LNCAP (cell line): ENCODE results near the gene ADAR.

Experiments
- TF ChIP-seq, protein P1 (sequence below): fragments of 450-650 bp; IDR thresholded peaks from 2 replicates; pipeline ENCODE4 v1.5.1; 2017; ENCODE audit warnings: mild to moderate bottlenecking

Gene ADAR

DNA sequence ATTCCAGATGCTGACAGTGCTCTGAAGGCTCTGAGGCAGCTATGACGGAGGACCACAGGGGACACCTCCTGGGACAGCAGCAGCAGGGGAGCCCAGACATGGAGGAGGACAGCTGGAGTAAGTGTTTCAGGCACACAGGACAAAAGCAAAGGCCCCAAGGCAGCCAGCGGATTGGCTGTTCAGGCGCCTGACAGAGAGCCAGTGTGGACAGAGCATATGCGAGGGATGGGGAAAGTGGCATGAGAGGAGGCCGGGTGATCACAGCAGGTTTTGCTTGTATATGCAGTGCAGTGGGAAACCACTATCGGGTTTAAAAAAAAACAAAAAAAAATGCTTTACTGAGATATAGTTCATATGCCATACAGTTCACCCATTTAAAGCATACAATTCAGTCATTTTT, 21.3 kb downstream of the ADAR start:
- TF ChIP-seq, protein P1, sequence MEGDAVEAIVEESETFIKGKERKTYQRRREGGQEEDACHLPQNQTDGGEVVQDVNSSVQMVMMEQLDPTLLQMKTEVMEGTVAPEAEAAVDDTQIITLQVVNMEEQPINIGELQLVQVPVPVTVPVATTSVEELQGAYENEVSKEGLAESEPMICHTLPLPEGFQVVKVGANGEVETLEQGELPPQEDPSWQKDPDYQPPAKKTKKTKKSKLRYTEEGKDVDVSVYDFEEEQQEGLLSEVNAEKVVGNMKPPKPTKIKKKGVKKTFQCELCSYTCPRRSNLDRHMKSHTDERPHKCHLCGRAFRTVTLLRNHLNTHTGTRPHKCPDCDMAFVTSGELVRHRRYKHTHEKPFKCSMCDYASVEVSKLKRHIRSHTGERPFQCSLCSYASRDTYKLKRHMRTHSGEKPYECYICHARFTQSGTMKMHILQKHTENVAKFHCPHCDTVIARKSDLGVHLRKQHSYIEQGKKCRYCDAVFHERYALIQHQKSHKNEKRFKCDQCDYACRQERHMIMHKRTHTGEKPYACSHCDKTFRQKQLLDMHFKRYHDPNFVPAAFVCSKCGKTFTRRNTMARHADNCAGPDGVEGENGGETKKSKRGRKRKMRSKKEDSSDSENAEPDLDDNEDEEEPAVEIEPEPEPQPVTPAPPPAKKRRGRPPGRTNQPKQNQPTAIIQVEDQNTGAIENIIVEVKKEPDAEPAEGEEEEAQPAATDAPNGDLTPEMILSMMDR = no peak

DNA sequence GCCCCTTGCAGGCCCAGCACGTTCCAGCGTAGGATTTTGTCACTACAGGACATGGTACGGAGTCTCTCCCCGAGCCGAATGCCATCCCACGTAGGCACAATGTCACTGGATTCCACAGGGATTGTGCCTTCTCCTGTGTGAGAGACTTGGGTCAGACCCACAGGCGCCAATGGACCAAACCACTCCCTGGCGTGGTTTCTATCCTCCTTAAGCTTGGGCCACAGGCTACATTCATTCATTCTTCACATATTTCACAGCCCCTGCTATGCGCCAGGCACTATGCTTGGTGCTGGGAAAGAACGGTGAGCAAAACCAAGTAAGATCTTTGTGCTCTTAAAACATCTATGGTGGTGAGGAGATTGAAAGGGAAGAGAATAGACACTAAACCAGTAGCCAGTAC, 21.8 kb downstream of the ADAR start:
- TF ChIP-seq, protein P1 = no peak

DNA sequence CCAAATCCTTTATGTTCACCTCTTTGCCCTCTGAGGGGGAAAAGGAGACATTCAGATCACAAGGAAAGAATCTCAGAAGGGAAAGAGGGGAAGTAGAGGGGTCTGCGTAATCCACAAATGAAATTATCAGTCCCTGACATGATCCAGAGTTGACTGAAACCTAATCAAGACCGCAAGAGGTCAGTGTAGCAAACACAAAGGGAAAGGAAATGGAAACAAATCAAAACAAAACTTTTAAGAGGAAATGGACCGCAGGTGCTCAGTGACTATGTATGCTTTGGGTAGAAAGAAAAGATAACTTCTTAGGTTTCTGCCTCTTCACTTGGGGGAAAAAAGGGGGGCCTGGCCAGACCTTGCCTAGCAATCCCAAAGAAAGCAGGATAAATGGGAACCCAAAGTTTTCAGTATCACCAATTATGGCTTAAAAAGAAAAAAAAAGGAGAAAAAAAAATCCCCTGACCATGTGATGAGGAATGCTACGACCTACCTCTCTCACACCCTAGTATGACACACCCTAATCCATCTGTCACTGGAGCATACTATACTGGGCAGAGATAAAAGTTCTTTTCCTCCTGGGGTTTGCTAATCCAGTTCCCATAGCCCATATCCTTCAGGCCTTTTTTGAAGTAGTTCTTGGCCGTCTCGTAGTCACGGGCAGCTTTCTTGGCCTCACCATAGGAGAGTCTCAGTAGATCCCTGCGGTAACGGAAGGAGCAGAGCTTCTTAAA, 23.6 kb downstream of the ADAR start:
- TF ChIP-seq, protein P1 = no peak

DNA sequence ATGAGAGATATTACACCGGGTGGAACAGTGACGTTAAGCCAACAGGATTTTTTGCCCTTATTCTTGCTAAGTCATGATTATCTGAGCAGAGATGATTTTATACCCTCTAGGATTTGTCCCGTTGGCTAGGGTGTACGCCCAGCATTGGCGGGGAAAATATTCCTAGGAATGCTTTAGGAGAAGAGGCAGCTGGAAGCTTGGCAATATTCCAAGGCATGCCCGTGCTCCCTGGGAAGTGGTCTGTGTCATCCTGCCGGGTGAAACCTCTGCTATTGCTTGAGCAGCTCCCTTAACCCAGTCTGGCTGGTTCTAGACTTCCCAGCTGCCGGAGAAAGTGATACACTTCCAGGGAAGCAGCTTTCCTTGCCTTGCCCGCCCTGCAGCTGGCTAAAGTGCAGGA, 24.2 kb downstream of the ADAR start:
- TF ChIP-seq, protein P1 = no peak

DNA sequence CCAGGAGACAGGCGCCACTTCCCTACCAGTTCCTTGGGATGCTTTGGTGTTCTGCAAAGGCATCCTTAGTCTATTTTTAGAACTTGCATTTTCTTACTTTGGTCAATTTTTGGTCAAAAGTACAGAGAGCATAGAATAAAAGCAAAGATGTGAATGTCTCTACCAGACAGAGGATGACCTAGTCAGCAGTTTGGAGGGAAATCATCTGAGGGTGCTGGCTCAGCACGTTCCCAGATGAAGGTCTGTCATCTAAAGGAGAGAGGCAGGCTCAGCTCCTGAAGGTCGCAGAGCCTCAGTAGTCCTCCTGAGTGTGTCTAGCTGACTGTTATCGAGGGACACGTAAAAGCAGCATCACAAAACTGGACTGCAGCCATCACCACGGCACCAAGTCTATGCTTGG, 25.1 kb downstream of the ADAR start:
- TF ChIP-seq, protein P1 = no peak

DNA sequence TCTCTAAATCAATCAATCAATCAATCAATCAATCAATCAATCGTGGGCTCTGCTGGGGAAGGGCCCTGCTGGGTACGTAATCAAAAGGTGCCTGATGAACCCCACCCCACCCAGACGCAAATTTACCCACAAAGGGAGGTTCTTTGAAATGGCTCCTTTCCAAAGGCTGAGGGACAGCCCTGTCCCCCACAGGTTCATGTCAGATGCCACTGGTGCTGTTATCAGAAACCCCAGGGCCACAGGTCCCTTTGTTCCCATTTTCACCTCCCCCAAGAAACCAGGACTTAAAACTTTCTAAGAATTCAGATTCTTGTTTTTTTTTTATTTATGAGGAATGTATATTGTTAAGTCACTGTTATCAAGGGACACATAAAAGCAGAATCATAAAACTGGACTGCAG, 26.2 kb downstream of the ADAR start:
- TF ChIP-seq, protein P1 = no peak

DNA sequence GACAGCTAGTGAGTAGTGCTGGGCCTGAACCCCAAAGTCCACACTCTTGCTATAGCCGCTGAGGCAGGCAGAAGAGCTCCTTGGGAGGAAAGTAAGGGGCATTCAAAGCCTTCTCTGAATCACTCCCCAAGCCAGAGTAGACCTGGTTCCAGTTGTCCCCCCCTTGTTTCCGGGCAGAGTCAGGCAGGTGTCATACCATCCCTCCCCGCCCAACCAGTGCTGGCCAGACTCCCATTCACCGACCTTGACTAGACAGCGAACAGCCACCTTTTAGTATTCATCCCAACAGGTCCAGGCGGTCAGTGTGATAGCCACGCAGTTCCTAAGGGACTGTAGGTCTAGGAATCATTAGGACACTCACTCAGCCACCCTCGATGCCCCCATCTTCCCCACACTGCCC, 28.6 kb downstream of the ADAR start:
- TF ChIP-seq, protein P1 = no peak

DNA sequence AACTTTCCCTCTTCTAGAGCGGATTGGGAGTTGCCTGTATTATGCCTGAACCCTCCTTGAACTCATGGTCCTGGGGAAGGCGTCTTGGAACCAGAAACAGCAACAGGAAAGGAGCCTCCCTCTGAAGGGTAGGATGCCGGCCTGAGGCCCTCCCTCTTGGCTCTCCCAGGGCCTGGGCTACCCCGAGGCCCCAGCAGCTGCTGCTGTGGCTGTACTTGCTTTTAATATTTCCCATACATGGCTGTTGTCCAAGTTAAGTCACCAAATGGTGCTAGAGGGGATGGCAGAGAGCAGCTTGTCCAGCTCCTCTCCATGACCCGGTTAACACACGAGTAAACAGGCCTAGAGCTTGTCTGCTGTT, 29.9 kb downstream of the ADAR start:
- TF ChIP-seq, protein P1 = no peak
